Colon (tissue), 2 donors: ENCODE results near the gene LRRC4C.
"Not testable (repeated sequence)": the region's sequence is repeated elsewhere in the genome, so short reads cannot be mapped to it uniquely, and the experiment has no call there.

ENCODE experiments used
- FAIRE-seq: peaks from 2 replicates; lab custom pipeline; 2012; peaks lifted over from hg19 to GRCh38; lab: Jason Lieb, UNC
- donor health status: control.
- donor health status: control.

The LRRC4C gene

DNA sequence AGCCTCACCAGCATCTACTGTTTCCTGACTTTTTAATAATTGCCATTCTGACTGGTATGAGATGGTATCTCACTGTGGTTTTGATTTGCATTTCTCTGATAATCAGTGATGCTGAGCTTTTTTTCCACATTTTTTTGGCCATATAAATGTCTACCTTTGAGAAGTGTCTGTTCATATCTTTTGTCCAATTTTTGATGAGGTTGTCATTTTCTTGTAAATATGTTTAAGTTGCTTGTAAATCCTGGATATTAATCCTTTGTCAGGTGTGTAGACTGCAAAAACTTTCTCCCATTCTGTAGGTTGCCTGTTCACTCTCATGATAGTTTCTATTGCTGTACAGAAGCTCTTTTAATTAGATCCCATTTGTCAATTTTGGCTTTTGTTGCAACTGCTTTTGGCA, 439.8 kb downstream of the LRRC4C start:
- FAIRE-seq = not testable (repeated sequence)

- no peak for FAIRE-seq
These were observed 441.2 kb downstream of the LRRC4C start for GRCh38 chr11:41018224-41018623.

DNA sequence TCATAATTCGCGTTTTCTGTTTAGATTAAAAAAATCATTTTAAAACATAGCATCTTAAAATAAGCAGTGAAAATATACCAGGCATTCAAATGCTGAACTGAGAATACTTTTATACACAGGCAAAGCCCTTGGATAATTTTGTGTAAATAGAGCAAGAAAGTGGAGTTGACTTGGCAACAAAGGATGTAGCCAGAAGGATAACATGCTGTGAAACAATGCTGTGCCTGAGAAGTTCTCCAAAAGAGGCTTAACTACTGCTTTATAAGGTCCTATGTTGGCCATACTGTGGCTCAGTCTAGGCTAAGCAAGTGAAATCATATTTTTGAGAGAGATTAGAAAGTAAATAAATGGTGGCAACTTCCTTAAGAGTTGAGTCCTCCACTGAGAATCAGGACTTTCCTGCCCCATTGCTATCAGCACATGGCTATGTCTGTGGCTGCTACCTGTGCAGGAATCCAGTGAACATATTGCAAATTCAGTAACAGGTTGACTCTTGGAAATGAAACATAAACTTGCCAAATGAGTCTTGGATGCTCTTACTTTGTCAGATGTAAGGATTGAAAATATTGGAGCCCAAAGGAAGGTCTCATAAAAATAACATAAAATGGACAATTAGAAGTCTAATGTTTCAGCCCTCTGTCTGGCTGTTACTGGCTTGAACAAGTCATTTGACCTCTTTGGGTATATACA, 448.9 kb downstream of the LRRC4C start:
- FAIRE-seq = no peak

GRCh38 chr11:41005986-41006385, 453.5 kb downstream of the LRRC4C start:
- no peak for FAIRE-seq

- FAIRE-seq = no peak
These were observed 455.8 kb downstream of the LRRC4C start for GRCh38 chr11:41003339-41004282.

GRCh38 chr11:40998920-40999319, 460.5 kb downstream of the LRRC4C start:
- no peak for FAIRE-seq

DNA sequence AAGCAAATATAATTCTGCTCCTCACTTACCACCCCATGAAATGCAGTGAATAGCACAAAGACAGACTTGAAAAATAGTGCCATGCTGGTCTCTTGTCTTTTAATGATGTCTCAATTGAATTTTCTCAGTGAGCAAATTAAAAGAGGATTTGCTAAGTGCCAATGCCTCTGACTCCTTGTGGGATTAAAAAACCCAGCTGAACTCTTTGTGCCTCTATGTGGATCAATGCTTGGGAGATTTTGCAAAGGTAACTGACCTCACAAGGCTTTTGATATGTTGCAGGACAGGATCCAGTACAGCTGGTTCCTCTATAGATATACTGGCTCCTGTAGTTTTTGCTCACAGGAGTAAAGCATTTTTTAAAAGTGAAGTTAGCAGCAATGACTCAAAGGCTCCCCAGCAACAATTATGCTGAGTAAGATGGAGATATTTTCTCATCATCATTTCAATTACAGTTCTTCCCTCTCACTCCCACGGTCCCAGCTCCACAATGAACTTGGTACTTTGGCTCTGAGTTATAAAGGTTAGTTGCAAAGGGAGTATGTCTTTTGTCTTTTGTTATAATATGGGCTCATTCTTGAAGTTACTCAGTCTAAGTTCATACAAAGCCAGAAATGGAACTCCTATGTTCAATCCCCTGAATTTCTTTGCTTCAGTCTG, 471.5 kb downstream of the LRRC4C start:
- no peak for FAIRE-seq

DNA sequence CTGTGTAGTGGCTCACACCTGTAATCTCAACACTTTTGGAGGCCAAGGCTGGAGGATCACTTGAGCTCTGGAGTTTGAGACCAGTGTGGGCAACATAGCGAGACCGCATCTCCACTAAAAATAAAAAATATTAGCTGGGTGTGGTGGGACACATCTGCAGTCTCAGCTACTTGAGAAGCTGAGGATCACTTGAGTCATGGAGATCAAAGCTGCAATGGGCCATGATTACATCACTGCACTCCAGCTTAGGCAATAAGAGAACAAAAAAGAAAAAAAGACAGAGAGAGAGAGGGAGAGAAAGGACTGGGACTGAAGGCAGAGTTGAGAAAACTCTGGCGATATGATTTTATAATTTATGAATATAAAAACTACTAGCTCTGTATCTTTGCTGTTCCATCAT, 473.1 kb downstream of the LRRC4C start:
- FAIRE-seq = no peak

GRCh38 chr11:40975076-40975475, 484.4 kb downstream of the LRRC4C start:
- FAIRE-seq = no peak

GRCh38 chr11:40974186-40974795, 485.2 kb downstream of the LRRC4C start:
- no peak for FAIRE-seq

- FAIRE-seq = no peak
These were observed 500.7 kb downstream of the LRRC4C start for GRCh38 chr11:40958707-40959106.

GRCh38 chr11:40952479-40952878, 507.0 kb downstream of the LRRC4C start:
- no peak for FAIRE-seq

DNA sequence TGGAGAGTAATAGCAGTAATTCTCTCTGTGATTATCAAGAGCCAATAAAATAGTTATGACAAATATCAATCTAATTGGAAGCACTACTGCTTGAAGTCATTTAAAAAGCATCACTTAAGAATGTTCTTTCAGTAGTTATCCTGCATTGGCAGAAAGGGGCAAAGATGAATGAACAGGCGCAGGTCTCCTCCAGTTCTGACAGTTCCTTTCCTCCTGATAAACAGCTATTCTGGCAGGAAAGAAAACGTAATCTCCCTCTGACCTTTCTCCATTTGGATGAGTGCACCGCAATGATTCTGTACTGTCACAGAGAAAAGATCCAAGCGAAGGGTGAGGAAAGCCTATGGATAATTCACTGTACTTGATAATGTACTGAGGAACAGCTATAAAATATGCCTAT, 521.5 kb downstream of the LRRC4C start:
- no peak for FAIRE-seq

- FAIRE-seq = no peak
These were observed 534.5 kb downstream of the LRRC4C start for GRCh38 chr11:40924915-40925314.

GRCh38 chr11:40921246-40921645, 538.2 kb downstream of the LRRC4C start:
- no peak for FAIRE-seq

DNA sequence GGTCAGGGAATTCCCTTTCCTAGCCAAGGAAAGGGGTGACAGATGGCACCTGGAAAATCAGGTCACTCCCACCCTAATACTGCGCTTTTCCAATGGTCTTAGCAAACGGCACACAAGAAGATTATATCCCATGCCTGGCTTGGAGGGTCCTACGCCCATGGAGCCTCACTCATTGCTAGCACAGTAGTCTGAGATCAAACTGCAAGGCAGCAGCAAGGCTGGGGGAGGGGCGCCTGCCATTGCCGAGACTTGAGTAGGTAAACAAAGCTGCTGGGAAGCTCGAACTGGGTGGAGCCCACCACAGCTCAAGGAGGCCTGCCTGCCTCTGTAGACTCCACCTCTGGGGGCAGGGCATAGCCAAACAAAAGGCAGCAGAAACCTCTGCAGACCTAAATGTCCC, 548.7 kb downstream of the LRRC4C start:
- FAIRE-seq = not testable (repeated sequence)

GRCh38 chr11:40894501-40894900, 565.0 kb downstream of the LRRC4C start:
- FAIRE-seq = no peak

DNA sequence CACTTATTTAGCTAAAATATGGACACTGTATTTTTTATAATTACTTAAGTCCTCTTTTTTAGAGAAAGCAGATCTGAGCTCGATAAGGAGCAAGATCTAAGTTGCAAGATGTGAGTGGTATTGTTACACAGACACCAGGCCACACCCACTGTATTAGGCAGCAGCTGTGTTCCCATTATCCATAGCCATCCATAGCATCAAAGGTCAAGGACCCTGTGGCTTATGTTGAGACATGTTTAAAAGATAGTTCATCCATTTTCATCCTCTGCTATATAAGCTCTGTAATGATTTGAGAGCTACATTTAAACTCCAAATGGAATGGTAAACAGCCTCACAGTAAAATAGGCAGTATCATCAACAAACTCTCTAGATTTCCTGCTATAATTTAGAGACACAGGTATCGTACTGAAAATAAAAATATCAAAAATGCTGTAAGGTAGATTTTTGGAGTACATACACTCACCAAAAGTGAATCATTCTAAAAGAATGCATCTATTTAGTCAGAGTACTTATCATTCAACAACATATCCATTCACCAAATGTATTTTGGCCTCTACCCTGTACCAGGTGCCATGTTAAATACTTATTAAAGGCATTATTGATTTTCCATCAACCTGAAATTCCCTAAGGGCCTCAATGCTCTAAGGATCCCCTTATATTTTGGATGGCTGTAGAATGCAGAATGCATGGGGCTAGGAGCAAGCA, 574.0 kb downstream of the LRRC4C start:
- FAIRE-seq = no peak

- no peak for FAIRE-seq
These were observed 577.2 kb downstream of the LRRC4C start for GRCh38 chr11:40882301-40882700.

GRCh38 chr11:40879911-40880310, 579.5 kb downstream of the LRRC4C start:
- no peak for FAIRE-seq

DNA sequence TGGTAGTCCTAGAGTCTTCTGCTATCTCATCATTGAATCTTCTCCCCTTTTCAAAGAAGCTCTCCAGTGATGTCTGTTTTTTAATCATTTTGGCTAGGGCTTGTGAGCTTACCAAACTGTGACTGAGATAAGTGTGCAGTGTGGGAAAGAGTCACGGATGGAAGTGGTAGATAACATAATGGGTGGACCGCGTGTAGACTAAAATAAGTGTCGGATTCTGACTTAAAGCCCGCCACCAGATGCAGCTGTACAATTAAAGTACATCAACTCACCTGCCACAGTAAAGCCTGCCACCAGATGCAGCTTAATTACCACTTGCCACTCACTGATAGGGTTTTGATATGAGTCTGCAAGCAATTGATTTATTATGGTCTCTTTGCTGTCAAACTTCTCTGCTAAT, 581.5 kb downstream of the LRRC4C start:
- FAIRE-seq = no peak

GRCh38 chr11:40877256-40877655, 582.2 kb downstream of the LRRC4C start:
- FAIRE-seq = no peak
